ENCODE measurements around the gene CCL27.

DNA sequence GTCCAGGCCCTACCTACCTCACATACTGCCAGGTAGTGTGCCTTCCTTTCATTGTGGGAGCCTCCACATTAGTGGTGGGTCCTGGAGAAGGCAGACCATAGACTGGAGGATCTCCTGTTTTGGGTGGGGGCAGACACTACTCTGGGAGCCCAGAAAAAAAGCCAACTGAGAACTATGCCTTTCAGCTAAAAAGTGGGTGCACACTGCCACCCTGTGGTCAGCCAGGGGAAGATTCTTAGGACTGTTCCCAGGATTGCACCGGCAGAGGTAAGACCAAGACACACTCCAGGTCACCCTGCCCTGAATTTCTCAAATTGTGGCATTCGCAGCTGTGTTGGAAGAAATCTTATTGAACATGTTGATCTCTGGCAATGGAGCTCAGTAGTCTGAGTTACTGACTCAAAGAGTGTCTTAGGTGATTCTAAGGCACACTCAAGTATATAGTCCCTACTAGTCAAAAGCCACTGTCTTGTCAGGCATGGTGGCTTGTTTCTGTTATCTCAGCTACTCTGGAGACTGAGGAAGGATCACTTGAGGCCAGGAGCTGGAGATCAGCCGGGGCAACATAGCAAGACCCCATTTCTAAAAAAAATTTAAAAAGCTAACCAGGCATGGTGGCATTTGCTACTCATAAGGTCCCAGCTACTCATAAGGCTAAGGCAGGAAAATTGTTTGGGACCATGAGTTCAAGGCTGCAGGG, 28.5 kb downstream of the CCL27 start:
- TF ChIP-seq REST (IDR thresholded peaks at IDR 0.05; ENCODE audit: insufficient read depth in 1 of 2, low read depth in 2 of 2, low read length in 1 of 2) (no peak), POLR2AphosphoS5 (IDR thresholded peaks at IDR 0.05; ENCODE audit: low read depth, low read length) (no peak), SIN3A (IDR thresholded peaks at IDR 0.05; ENCODE audit: borderline replicate concordance, insufficient read depth, low read depth, low read length) (no peak)
- TF ChIP-seq, protein P1, sequence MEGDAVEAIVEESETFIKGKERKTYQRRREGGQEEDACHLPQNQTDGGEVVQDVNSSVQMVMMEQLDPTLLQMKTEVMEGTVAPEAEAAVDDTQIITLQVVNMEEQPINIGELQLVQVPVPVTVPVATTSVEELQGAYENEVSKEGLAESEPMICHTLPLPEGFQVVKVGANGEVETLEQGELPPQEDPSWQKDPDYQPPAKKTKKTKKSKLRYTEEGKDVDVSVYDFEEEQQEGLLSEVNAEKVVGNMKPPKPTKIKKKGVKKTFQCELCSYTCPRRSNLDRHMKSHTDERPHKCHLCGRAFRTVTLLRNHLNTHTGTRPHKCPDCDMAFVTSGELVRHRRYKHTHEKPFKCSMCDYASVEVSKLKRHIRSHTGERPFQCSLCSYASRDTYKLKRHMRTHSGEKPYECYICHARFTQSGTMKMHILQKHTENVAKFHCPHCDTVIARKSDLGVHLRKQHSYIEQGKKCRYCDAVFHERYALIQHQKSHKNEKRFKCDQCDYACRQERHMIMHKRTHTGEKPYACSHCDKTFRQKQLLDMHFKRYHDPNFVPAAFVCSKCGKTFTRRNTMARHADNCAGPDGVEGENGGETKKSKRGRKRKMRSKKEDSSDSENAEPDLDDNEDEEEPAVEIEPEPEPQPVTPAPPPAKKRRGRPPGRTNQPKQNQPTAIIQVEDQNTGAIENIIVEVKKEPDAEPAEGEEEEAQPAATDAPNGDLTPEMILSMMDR (IDR thresholded peaks at IDR 0.05) = peak; percentile 95

All from Panc1 (cell line).